Upper lobe of left lung (tissue), 6 donors: ENCODE measurements around the gene MMP8. TPM values are rescaled to one million over a fixed set of nuclear protein-coding genes. Genes with fewer than 3 reads are reported as not detected.
A peak's percentile ranks its signal among the peaks of the same experiment; 100 is the strongest.

ENCODE experiments used
- ATAC-seq, 2 donors: fragments of 200-7000 bp; cut with Tn5 transposase; one replicate each; pipeline ENCODE4 v1.9.1; 2022; ENCODE audit warnings: mild to moderate bottlenecking in 2 of 2, moderate library complexity in 2 of 2; ENCODE audit not compliant: low FRiP score in 2 of 2
- DNase-seq, 2 donors: peaks; one replicate each; pipeline ENCODE4 v3.0.0-alpha.2; 2019 to 2020
- H3K27ac ChIP-seq, 4 donors: fragments of 200-600 bp; sonication (generic); one replicate each; pipeline ENCODE4 v1.5.1; 2016 to 2019
- H3K27me3 ChIP-seq, 4 donors: fragments of 200-600 bp; sonication (generic); one replicate each; pipeline ENCODE4 v1.5.1; 2017 to 2019
- H3K36me3 ChIP-seq, 4 donors: fragments of 200-600 bp; sonication (generic); one replicate each; pipeline ENCODE4 v1.5.1; 2016 to 2019
- H3K4me1 ChIP-seq, 4 donors: fragments of 200-600 bp; sonication (generic); one replicate each; pipeline ENCODE4 v1.5.1; 2018 to 2019
- H3K4me3 ChIP-seq, 4 donors: fragments of 200-600 bp; sonication (generic); one replicate each; pipeline ENCODE4 v1.5.1; 2017 to 2019; ENCODE audit warnings: mild to moderate bottlenecking in 2 of 4, moderate library complexity in 1 of 4
- H3K9me3 ChIP-seq, 4 donors: fragments of 200-600 bp; sonication (generic); one replicate each; pipeline ENCODE4 v1.5.1; 2018 to 2019
- EP300 ChIP-seq, 4 donors: sonication (generic); formaldehyde crosslinking; IDR thresholded peaks; one replicate each; pipeline ENCODE4 v1.5.1; 2017; ENCODE audit warnings: antibody characterized with exemption in 4 of 4, control low read depth in 2 of 4
- POLR2A ChIP-seq, 4 donors: fragments of 450-650 bp; IDR thresholded peaks; one replicate each; pipeline ENCODE4 v1.5.1; 2016 to 2017; ENCODE audit warnings: antibody characterized with exemption in 4 of 4, mild to moderate bottlenecking in 2 of 4
- POLR2AphosphoS5 ChIP-seq, 2 donors: sonication (generic); formaldehyde crosslinking; IDR thresholded peaks; one replicate each; pipeline ENCODE4 v1.5.1; 2017; ENCODE audit warnings: antibody characterized with exemption in 2 of 2
- WGBS, 2 donors: methylation state at CpG; one replicate each; pipeline ENCODE4 v1.1.5; 2017 to 2018; 5-methylcytosine and 5-hydroxymethylcytosine counted together
- total RNA-seq, 6 donors: library from RNA; depleted of rRNA in 4 of 6; stranded (reverse); fragments of >200 nt in 4 of 6; gene quantifications; one replicate each; pipeline versions ENCODE4 v1.1.0 to v1.2.1, GENCODE V29; 2016 to 2021
- TF ChIP-seq, protein P1 (sequence below), 6 experiments: fragments of 450-650 bp in 4 of 6; fragments of 200-600 bp in 2 of 6; sonication (generic) in 2 of 6; IDR thresholded peaks; one replicate each; pipeline ENCODE4 v1.5.1; 2016 to 2019; ENCODE audit warnings: antibody characterized with exemption in 6 of 6
- donor health status: DM: no; HTN: no; CAD: no; lungs with moderate emphysema.
- donor health status: DM: no; HTN: yes; CAD: no; lungs with severe emphysema.

MMP8 gene
- total RNA-seq, 6 donors from 2014 or later = under 0.01 to 2.7 (median 0.83) TPM

DNA sequence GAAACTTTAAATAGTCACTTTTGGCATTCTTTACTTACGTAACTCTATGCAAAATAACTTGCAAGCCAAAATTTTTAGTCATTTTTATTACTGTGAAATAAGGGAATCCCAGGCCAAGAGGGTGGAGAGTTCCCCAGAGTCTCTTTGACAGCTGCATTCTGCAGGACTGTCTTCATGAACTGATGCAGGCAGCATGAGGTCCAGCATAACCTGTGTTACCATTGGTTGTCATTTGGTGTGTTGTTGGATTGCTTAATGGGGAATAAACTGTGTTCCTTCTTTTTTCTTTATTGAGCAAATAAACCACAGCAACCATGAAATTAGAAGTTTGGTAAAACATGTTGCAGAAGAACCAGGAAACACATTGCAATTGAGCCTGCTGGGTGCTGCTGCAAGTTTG lies 43.8 kb downstream of the MMP8 start:
- peak in 1 of 2 donors; percentile 92 for ATAC-seq
- Histone ChIP-seq H3K4me3 (no peak overlapping the region), H3K36me3 (no peaks in the 10 kb centered on the region), H3K27me3 (no peaks in the 10 kb centered on the region), H3K4me1 (no peaks in the 10 kb centered on the region), H3K27ac (no peak overlapping the region), H3K9me3 (no peaks in the 10 kb centered on the region)
- TF ChIP-seq POLR2A (IDR thresholded peaks at IDR 0.05) = no peak
- TF ChIP-seq, protein P1, sequence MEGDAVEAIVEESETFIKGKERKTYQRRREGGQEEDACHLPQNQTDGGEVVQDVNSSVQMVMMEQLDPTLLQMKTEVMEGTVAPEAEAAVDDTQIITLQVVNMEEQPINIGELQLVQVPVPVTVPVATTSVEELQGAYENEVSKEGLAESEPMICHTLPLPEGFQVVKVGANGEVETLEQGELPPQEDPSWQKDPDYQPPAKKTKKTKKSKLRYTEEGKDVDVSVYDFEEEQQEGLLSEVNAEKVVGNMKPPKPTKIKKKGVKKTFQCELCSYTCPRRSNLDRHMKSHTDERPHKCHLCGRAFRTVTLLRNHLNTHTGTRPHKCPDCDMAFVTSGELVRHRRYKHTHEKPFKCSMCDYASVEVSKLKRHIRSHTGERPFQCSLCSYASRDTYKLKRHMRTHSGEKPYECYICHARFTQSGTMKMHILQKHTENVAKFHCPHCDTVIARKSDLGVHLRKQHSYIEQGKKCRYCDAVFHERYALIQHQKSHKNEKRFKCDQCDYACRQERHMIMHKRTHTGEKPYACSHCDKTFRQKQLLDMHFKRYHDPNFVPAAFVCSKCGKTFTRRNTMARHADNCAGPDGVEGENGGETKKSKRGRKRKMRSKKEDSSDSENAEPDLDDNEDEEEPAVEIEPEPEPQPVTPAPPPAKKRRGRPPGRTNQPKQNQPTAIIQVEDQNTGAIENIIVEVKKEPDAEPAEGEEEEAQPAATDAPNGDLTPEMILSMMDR (IDR thresholded peaks at IDR 0.05) = no peak
- TF ChIP-seq EP300 (IDR thresholded peaks at IDR 0.05) = no peak
- no peak for TF ChIP-seq POLR2AphosphoS5 (IDR thresholded peaks at IDR 0.05)
- DNase-seq = no peak
- WGBS, 2 donors = 55 to 57% methylated on average over 1 of the region's 1 CpG

DNA sequence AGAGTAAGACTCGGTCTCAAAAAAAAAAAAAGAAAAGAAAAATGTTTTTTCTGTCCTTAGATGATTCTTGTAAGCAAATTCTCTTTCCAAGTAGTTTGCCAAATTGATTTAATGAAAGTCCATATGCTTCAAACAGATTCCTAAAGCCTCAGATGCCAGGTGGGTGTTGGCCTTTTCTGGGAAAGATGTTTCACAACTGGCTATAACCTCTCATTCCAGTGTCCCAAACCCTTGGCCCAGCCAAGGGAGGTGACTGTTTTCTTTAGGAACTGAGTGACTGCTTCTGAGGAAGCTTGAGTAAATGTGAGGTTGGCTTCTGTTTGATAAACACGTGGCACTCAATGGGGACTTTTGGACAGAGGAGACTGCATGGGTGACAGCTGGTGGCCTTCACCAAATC lies 46.7 kb downstream of the MMP8 start:
- Histone ChIP-seq H3K9me3 (no peaks in the 10 kb centered on the region), H3K4me3 (no peak overlapping the region), H3K27me3 (no peaks in the 10 kb centered on the region), H3K27ac (no peak overlapping the region), H3K4me1 (no peaks in the 10 kb centered on the region), H3K36me3 (no peaks in the 10 kb centered on the region)
- 61 to 63% methylated on average over 2 of the region's 2 CpGs for WGBS, 2 donors
- TF ChIP-seq POLR2A (IDR thresholded peaks at IDR 0.05) (no peak), EP300 (IDR thresholded peaks at IDR 0.05) (no peak), POLR2AphosphoS5 (IDR thresholded peaks at IDR 0.05) (no peak)
- TF ChIP-seq, protein P1 (IDR thresholded peaks at IDR 0.05) = no peak
- ATAC-seq = no peak
- no peak for DNase-seq

DNA sequence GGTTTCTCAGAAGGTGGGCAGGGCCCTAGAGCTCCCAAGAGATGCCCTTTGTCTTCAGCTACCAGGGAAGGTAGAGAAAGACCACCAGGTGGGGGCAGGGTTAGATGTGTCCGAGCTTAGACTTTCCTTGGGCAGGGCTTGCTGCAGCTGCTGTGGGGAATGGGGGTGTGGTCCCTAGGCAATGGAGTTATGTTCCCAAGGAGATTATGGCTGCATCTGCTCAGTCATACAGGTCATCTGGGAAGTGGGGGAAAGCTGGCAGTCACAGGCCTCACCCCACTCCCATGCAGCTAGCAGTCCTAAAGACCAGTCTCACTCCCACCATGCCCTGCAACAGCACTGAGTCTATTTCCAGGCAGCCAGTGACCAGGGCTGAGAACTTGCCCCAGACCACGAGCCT lies 48.7 kb downstream of the MMP8 start:
- WGBS, 2 donors = 86% methylated on average over 2 of the region's 2 CpGs; no CpG with 5 or more reads in 1 of the 2 donors
- no peaks in the 10 kb centered on the region for H3K27me3 ChIP-seq
- no peaks in the 10 kb centered on the region for H3K4me1 ChIP-seq
- TF ChIP-seq EP300 (IDR thresholded peaks at IDR 0.05) (no peak), POLR2AphosphoS5 (IDR thresholded peaks at IDR 0.05) (no peak)
- DNase-seq (no peak), ATAC-seq (no peak)
- no peaks in the 10 kb centered on the region for H3K9me3 ChIP-seq
- H3K27ac ChIP-seq = no peak overlapping the region
- no peak overlapping the region for H3K4me3 ChIP-seq
- H3K36me3 ChIP-seq = no peaks in the 10 kb centered on the region

DNA sequence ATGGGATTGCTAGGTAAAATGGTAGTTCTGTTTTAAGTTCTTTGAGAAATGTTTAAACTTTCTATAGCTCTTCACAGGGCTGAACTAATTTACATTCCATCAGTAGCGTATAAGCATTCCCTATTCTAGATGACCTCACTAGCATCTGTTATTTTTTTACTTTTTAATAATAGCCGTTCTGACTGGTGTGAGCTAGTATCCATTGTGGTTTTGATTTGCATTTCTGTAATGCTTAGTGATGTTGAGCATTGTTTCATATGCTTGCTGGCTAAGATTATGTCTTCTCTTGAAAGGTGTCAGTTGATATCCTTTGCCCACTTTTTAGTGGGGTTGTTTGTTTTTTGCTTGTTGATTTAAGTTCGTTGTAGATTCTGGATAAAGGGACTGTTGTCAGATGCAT lies 55.1 kb downstream of the MMP8 start:
- WGBS, 2 donors = 76 to 81% methylated on average over 3 of the region's 3 CpGs
- ATAC-seq (no peak), DNase-seq (no peak)
- TF ChIP-seq, protein P1 (IDR thresholded peaks at IDR 0.05) = no peak
- TF ChIP-seq POLR2A (IDR thresholded peaks at IDR 0.05) (no peak), EP300 (IDR thresholded peaks at IDR 0.05) (no peak), POLR2AphosphoS5 (IDR thresholded peaks at IDR 0.05) (no peak)
- no peaks in the 10 kb centered on the region for H3K9me3 ChIP-seq
- no peak overlapping the region for H3K4me3 ChIP-seq
- H3K27me3 ChIP-seq = no peaks in the 10 kb centered on the region
- H3K36me3 ChIP-seq = no peaks in the 10 kb centered on the region
- peaks cover 0 to 3% (median 0%) of the 10 kb centered on the region in 4 donors for H3K4me1 ChIP-seq
- H3K27ac ChIP-seq = no peak overlapping the region

DNA sequence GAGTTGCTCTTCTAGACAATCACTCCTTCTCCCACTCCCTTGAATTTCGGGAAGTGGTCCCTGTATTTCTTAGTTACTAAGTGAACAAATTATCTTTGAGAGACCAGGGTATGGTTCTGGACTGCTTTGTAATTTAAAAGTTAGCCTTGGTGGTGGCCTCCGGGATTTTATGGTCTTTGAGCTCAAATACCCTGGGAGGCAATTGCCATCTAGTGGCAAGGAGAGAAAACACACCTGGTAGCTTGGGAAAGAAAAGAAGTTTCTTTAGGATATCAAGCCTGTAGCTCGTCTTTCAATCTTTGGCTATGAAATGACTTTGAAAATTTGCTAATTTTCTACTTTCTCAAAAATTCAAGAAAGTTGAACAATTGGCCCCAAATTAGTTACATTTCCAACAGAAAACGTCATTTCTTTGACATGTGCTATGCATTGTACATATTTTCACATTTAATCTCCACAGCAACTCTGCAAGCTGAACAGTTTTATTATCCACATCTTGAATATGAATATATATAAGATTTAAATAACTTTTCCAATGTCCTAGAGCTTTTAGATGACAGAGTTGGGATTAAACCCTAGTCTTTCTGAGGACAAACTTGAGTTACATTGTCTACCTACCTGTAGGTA lies 58.3 kb downstream of the MMP8 start:
- DNase-seq (no peak), ATAC-seq (peak in 1 of 2 donors; percentile 49)
- WGBS, 2 donors = 12 to 16% methylated on average over 4 of the region's 4 CpGs

More for the DNA sequence above, 58.3 kb downstream of the MMP8 start:
- Histone ChIP-seq H3K27me3 (no peaks in the 10 kb centered on the region), H3K9me3 (no peaks in the 10 kb centered on the region), H3K4me1 (peaks cover 0 to 3% (median 0%) of the 10 kb centered on the region in 4 donors), H3K36me3 (no peaks in the 10 kb centered on the region), H3K4me3 (no peak overlapping the region), H3K27ac (no peak overlapping the region)
- no peak for TF ChIP-seq EP300 (IDR thresholded peaks at IDR 0.05)
- TF ChIP-seq POLR2A (IDR thresholded peaks at IDR 0.05) = no peak
- TF ChIP-seq, protein P1 (IDR thresholded peaks at IDR 0.05) = peak; percentile 59 to 83 (median 73)
- no peak for TF ChIP-seq POLR2AphosphoS5 (IDR thresholded peaks at IDR 0.05)
